AG09309 (cell line): ENCODE measurements around the gene NUDT5.

Source experiments
- DNase-seq: peaks from one replicate; pipeline ENCODE4 v3.0.0-alpha.2; 2010; ENCODE audit warnings: low read depth
- H3K4me3 ChIP-seq: 2 replicates; pipeline ENCODE4 v1.5.1; 2011; ENCODE audit warnings: mild to moderate bottlenecking, low read depth, low read length, moderate library complexity; ENCODE audit not compliant: control insufficient read depth
- TF ChIP-seq, protein P1 (sequence below): IDR thresholded peaks from 2 replicates; pipeline ENCODE4 v1.5.1; 2011; ENCODE audit warnings: mild to moderate bottlenecking, low read depth, low read length, inconsistent platforms; ENCODE audit not compliant: insufficient read depth, control insufficient read depth; ENCODE audit errors: missing control alignments

NUDT5 gene

DNA sequence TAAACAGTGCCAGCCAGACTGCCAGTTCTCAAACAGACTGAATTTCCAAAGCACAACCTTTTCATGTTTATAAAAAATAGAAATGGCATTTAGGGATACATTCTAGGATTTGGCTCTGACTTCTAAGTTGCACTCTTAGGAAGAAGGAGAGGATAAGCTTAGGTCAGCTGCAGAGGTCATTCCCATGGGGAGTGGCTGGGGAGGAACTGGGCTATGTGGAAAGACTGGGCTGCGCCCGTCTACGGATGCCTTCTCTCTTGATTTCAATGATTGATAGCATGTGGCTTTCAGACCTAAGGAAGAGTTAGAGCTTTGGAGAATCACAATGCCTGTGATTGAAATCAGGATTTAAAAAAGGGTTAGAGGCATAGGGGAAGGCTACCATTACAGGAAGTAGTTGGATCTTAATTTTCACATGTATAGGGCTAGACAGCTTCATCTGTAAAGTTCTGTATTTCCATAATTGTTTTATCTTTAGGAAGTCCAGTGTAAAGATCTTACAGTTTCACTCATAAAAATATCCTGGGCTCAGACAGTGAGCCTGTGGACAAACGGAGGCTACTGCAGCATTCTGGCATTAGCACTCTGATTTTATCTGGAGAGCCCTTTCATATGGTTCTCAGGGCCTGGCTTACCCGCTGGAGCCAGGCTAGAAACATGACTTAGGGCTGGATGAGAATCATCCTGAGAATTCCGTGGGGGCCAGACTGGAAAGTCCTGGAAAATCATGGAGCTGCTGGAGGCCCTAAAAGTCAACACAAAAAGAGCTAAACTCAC, 29.5 kb downstream of the NUDT5 start:
- TF ChIP-seq, protein P1, sequence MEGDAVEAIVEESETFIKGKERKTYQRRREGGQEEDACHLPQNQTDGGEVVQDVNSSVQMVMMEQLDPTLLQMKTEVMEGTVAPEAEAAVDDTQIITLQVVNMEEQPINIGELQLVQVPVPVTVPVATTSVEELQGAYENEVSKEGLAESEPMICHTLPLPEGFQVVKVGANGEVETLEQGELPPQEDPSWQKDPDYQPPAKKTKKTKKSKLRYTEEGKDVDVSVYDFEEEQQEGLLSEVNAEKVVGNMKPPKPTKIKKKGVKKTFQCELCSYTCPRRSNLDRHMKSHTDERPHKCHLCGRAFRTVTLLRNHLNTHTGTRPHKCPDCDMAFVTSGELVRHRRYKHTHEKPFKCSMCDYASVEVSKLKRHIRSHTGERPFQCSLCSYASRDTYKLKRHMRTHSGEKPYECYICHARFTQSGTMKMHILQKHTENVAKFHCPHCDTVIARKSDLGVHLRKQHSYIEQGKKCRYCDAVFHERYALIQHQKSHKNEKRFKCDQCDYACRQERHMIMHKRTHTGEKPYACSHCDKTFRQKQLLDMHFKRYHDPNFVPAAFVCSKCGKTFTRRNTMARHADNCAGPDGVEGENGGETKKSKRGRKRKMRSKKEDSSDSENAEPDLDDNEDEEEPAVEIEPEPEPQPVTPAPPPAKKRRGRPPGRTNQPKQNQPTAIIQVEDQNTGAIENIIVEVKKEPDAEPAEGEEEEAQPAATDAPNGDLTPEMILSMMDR, result no peak
- no peak overlapping the region for H3K4me3 ChIP-seq

DNA sequence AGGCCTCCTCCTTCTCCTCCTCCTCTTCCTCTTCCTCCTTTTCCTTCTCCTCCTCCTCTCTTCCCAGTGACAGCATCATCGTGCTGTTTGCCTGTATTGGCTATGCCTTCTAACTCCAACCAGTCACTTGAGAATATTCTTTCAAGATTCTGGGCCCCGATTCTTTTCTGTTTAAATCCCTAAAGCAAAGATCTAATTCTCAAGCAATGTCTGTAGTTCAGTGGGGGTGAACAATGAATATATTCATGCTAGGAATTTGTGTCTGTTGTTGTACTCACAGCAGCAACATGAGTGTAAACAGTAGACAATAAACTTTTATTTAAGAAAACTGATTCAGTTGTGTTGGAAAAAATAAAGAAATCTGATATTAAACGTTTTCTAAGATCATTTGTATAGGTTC, 30.7 kb downstream of the NUDT5 start:
- TF ChIP-seq, protein P1, result no peak
- no peak overlapping the region for H3K4me3 ChIP-seq
- no peak for DNase-seq

More for the DNA sequence above, 29.5 kb downstream of the NUDT5 start:
- DNase-seq, result no peak

DNA sequence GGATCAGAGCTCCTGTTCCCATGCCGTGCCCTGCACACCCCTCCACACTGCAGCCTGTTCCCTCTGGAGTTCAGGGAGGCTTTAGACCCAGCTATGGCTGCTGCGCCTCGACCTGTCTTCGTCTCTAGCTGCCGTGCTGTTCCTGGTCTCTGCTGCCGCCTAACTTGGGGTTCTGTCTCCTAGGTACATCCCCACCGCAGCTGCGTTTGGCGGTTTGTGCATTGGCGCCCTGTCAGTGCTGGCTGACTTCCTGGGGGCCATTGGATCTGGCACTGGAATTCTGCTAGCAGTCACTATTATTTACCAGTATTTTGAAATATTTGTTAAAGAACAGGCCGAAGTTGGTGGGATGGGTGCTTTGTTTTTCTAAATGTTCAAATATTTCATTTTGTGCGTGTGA, 31.6 kb downstream of the NUDT5 start:
- no peak overlapping the region for H3K4me3 ChIP-seq
- no peak for DNase-seq
- TF ChIP-seq, protein P1, result no peak

DNA sequence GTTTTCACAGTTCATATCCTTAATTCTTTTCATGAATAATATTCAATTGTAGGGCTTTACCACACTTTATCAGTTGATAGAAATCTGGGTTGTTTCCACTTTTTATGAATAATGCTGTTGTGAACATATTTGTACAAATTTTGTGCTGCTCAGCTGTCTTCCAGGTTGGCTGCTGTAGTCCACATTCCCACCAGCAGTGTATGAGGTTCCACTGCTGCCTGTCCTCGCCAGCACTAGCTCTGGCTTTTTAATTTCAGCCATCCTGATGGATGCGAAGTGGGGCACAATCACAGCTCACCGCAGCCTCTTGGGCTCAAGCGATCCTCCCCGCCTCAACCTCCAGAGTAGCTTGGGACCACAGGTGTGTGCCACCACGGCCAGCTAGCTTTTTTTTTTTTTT, 32.8 kb downstream of the NUDT5 start:
- TF ChIP-seq, protein P1, result no peak
- DNase-seq, result no peak
- H3K4me3 ChIP-seq, result no peak overlapping the region

DNA sequence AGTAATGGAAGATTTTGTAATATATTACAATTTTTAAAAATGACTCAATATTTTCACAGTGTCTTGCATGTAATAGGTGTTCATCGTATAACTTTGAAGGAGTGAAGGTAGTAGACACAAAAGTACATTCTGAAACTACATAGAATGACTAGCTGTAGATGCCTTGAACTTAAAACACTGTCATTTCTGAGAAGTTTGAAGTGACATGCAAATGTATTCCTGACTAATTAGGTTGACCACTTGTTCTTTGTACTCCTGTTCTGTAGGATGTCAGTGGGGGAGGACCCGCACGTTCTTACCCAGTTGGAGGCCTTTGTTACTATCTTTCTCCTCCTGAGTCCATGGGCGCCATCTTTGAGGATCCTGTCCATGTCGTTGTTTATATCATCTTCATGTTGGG, 35.0 kb downstream of the NUDT5 start:
- TF ChIP-seq, protein P1, result no peak
- no peak overlapping the region for H3K4me3 ChIP-seq
- no peak for DNase-seq

DNA sequence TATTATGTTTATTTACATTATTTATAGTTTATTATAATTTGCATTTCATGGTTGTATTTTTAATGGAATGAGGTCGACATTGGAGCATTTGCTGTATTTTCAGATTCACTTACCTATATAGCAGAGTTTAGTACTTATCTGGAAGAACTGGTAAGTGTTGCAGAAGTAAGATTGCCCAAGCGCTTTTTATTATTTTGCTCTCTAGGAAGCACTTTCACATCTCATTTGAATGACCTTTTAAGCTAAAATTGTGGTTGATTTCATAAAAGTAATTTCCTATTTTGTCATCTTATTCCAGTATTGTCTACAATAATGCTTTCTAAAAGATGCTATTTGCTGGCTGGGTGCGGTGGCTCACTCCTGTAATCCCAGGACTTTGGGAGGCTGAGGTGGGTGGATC, 37.6 kb downstream of the NUDT5 start:
- H3K4me3 ChIP-seq, result no peak overlapping the region
- no peak for DNase-seq
- TF ChIP-seq, protein P1, result no peak
